Panc1 (cell line): ENCODE results near the gene EVI2A. TPM values are rescaled to one million over a fixed set of nuclear protein-coding genes. Genes with fewer than 3 reads are reported as not detected.

ENCODE experiments used
- ATAC-seq: fragments of 200-7000 bp; cut with Tn5 transposase; 2 replicates; pipeline ENCODE4 v1.9.1; 2020; ENCODE audit warnings: mild to moderate bottlenecking, moderate library complexity
- BruUV-seq: library from RNA; stranded (reverse); fragments of 400-500 nt; replicated peaks from 2 replicates; lab custom pipeline; 2021; lab: Mats Ljungman, UMichigan
- CTCF ChIA-PET: fragments of 300-600 bp; sonication (Branson Sonifier 250); formaldehyde crosslinking; loops from one replicate; lab custom pipeline; 2022; ENCODE audit warnings: antibody characterized with exemption; lab: Charles Lee
- POLR2A ChIA-PET: fragments of 300-600 bp; sonication (Branson Sonifier 250); formaldehyde crosslinking; loops from one replicate; lab custom pipeline; 2022; ENCODE audit warnings: antibody characterized with exemption; lab: Charles Lee
- DNase-seq: peaks from one replicate; pipeline ENCODE4 v3.0.0-alpha.2; 2010; ENCODE audit warnings: low read depth, low spot score
- H3K27ac ChIP-seq: 2 replicates; pipeline ENCODE4 v1.5.1; 2011; ENCODE audit warnings: mild to moderate bottlenecking, low read length, inconsistent platforms
- H3K27me3 ChIP-seq: fragments of 200-500 bp; sonication (Bioruptor generic); 2 replicates; pipeline ENCODE4 v1.6.0; 2014; ENCODE audit warnings: low read length, inconsistent platforms; ENCODE audit not compliant: control insufficient read depth, insufficient read depth
- H3K36me3 ChIP-seq: fragments of 200-500 bp; sonication (Bioruptor generic); 2 replicates; pipeline ENCODE4 v1.5.1; 2014; ENCODE audit warnings: inconsistent platforms, mild to moderate bottlenecking, low read length, moderate library complexity; ENCODE audit not compliant: control insufficient read depth, insufficient read depth
- H3K4me1 ChIP-seq: 2 replicates; pipeline ENCODE4 v1.5.1; 2011; ENCODE audit warnings: inconsistent platforms, mild to moderate bottlenecking, low read length, moderate library complexity; ENCODE audit not compliant: control insufficient read depth, insufficient read depth
- H3K4me3 ChIP-seq, 2 experiments: 2 replicates each; pipeline ENCODE4 v1.5.1; 2011 to 2012; ENCODE audit warnings: low read depth in 2 of 2, low read length in 2 of 2, mild to moderate bottlenecking in 2 of 2, inconsistent platforms in 1 of 2, moderate library complexity in 1 of 2
- H3K9me3 ChIP-seq: fragments of 200-500 bp; sonication (Bioruptor generic); 2 replicates; pipeline ENCODE4 v1.5.1; 2014; ENCODE audit warnings: low read depth, mild to moderate bottlenecking, inconsistent platforms, low read length, moderate library complexity; ENCODE audit not compliant: control insufficient read depth, insufficient read depth
- CTCF ChIP-seq: fragments of 450-650 bp; IDR thresholded peaks from 2 replicates; pipeline ENCODE4 v1.5.1; 2017; ENCODE audit warnings: mild to moderate bottlenecking
- POLR2AphosphoS5 ChIP-seq: IDR thresholded peaks from 2 replicates; pipeline ENCODE4 v1.6.1; 2012; ENCODE audit warnings: mild to moderate bottlenecking, low read depth, low read length, moderate library complexity
- REST ChIP-seq, 2 experiments: IDR thresholded peaks; 2 replicates each; pipeline ENCODE4 v1.6.1; 2011 to 2012; ENCODE audit warnings: low read depth in 2 of 2, control low read depth in 1 of 2, low read length in 1 of 2, mild to moderate bottlenecking in 1 of 2, moderate library complexity in 1 of 2; ENCODE audit not compliant: insufficient read depth in 1 of 2
- SIN3A ChIP-seq: IDR thresholded peaks from 2 replicates; pipeline ENCODE4 v1.6.1; 2012; ENCODE audit warnings: low read depth, mild to moderate bottlenecking, low read length, moderate library complexity, borderline replicate concordance; ENCODE audit not compliant: insufficient read depth
- TCF7L2 ChIP-seq: IDR thresholded peaks from 2 replicates; pipeline ENCODE4 v1.6.1; 2011; ENCODE audit warnings: mild to moderate bottlenecking, low read depth, low read length, inconsistent platforms
- in situ Hi-C: cut with HindIII; loops from 2 replicates; pipeline ENCODE4 v1.10.0; 2016; ENCODE audit warnings: low sequenced_read_pairs, low pct_unique_long_range_greater_than_20kb
- intact Hi-C: fragments of 100-400 bp; cut with micrococcal nuclease; formaldehyde crosslinking; loops from one replicate; pipeline ENCODE4 v1.10.0; 2022; ENCODE audit not compliant: unreplicated experiment
- total RNA-seq: library from RNA; stranded (reverse); gene quantifications from one replicate; pipeline ENCODE4 v1.2.1, GENCODE V29; 2021; ENCODE audit not compliant: unreplicated experiment

The EVI2A gene
- total RNA-seq, 1 experiment from 2014 or later: not detected

GRCh38 chr17:31294231-31294630 lies 27.2 kb downstream of the EVI2A start:
- no peaks in the 10 kb centered on the region for H3K27me3 ChIP-seq
- CTCF ChIA-PET: interaction anchor here (0.5 kb wide), 1 partner anchor 308 kb away, joined by 3 read pairs; no protein-coding TSS in a partner anchor
- TF ChIP-seq CTCF (no peak), SIN3A (no peak), REST (IDR thresholded peaks at IDR 0.05; ENCODE audit: insufficient read depth in 1 of 2, low read depth in 2 of 2, low read length in 1 of 2) (no peak), POLR2AphosphoS5 (no peak), TCF7L2 (no peak)
- no peaks in the 10 kb centered on the region for H3K4me1 ChIP-seq
- in situ Hi-C loops: no loop called here
- no peaks in the 10 kb centered on the region for H3K9me3 ChIP-seq
- ATAC-seq (no peak), DNase-seq (no peak)
- POLR2A ChIA-PET: no interaction called here
- H3K4me3 ChIP-seq: no peak overlapping the region
- H3K36me3 ChIP-seq: no peaks in the 10 kb centered on the region; the same call in 1 of the 2 replicates
- no TSS peak for BruUV-seq
- intact Hi-C loops: no loop called here
- H3K27ac ChIP-seq: no peak overlapping the region

GRCh38 chr17:31293581-31293980 lies 27.8 kb downstream of the EVI2A start:
- in situ Hi-C loops: no loop called here

More at GRCh38 chr17:31293581-31293980, 27.8 kb downstream of the EVI2A start:
- intact Hi-C loops: no loop called here
- H3K4me1 ChIP-seq: no peaks in the 10 kb centered on the region
- no peaks in the 10 kb centered on the region; the same call in 1 of the 2 replicates for H3K36me3 ChIP-seq
- BruUV-seq: no TSS peak
- no peaks in the 10 kb centered on the region for H3K9me3 ChIP-seq
- TF ChIP-seq TCF7L2: no peak
- no peak for TF ChIP-seq SIN3A
- no peak for TF ChIP-seq CTCF
- no peak for TF ChIP-seq REST (IDR thresholded peaks at IDR 0.05; ENCODE audit: insufficient read depth in 1 of 2, low read depth in 2 of 2, low read length in 1 of 2)
- CTCF ChIA-PET: no interaction called here
- no peaks in the 10 kb centered on the region for H3K27me3 ChIP-seq
- no peak overlapping the region for H3K27ac ChIP-seq
- no peak overlapping the region for H3K4me3 ChIP-seq
- POLR2A ChIA-PET: no interaction called here
- DNase-seq (no peak), ATAC-seq (no peak)
